Fibroblast of mammary gland (primary cell): ENCODE measurements around the gene GTPBP3.

Experiments
- DNase-seq: peaks from one replicate; pipeline ENCODE4 v3.0.0-alpha.2; 2010; ENCODE audit warnings: low read depth
- H3K4me3 ChIP-seq: 2 replicates; pipeline ENCODE4 v1.5.1; 2011; ENCODE audit warnings: low read depth, mild to moderate bottlenecking, low read length, moderate library complexity; ENCODE audit not compliant: control insufficient read depth
- TF ChIP-seq, protein P1 (sequence below): conservative IDR thresholded peaks from 2 replicates; pipeline ENCODE4 v1.5.1; 2011; ENCODE audit warnings: low read depth, low read length, inconsistent platforms; ENCODE audit not compliant: control insufficient read depth, insufficient read depth

Gene GTPBP3

DNA sequence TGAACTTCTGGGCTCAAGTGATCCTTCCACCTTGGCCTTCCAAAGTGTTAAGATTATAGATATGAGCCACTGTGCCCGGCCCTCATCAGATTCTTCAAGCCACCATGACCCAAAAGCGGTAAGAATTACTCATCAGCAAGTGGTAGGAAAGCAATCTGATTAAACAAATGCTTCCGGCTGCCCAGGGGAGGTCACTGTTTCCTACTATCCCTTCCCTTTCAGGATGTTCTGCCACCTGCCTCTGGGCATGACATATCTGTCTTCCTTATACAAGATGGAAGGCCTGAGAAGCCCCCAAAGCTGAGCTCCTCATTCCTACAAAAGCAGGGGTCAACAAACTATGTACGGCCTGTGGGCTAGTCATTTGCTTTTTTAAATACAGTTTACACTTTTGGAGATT lies 41.1 kb upstream of the GTPBP3 start:
- H3K4me3 ChIP-seq = no peak overlapping the region
- TF ChIP-seq, protein P1, sequence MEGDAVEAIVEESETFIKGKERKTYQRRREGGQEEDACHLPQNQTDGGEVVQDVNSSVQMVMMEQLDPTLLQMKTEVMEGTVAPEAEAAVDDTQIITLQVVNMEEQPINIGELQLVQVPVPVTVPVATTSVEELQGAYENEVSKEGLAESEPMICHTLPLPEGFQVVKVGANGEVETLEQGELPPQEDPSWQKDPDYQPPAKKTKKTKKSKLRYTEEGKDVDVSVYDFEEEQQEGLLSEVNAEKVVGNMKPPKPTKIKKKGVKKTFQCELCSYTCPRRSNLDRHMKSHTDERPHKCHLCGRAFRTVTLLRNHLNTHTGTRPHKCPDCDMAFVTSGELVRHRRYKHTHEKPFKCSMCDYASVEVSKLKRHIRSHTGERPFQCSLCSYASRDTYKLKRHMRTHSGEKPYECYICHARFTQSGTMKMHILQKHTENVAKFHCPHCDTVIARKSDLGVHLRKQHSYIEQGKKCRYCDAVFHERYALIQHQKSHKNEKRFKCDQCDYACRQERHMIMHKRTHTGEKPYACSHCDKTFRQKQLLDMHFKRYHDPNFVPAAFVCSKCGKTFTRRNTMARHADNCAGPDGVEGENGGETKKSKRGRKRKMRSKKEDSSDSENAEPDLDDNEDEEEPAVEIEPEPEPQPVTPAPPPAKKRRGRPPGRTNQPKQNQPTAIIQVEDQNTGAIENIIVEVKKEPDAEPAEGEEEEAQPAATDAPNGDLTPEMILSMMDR = no peak
- DNase-seq = peak; percentile 30

DNA sequence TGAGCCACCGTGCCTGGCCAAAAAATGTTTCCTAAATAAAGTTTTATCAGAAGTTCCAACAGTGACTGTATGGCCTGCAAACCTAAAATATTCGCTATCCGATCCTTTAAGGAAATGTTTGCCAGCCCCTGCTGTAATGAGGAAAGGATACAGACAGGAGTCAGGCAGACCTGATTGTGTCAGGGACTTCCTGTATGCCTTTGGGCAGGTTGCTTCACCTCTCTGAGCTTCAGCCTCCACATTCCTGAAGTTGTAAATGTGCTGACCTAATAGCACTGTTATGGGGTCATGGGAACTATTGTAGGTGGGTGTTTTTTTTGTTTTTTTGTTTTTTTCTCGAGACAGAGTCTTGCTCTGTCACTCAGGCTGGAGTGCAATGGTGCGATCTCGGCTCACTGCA lies 40.4 kb upstream of the GTPBP3 start:
- TF ChIP-seq, protein P1 = no peak
- no peak for DNase-seq
- H3K4me3 ChIP-seq = no peak overlapping the region

DNA sequence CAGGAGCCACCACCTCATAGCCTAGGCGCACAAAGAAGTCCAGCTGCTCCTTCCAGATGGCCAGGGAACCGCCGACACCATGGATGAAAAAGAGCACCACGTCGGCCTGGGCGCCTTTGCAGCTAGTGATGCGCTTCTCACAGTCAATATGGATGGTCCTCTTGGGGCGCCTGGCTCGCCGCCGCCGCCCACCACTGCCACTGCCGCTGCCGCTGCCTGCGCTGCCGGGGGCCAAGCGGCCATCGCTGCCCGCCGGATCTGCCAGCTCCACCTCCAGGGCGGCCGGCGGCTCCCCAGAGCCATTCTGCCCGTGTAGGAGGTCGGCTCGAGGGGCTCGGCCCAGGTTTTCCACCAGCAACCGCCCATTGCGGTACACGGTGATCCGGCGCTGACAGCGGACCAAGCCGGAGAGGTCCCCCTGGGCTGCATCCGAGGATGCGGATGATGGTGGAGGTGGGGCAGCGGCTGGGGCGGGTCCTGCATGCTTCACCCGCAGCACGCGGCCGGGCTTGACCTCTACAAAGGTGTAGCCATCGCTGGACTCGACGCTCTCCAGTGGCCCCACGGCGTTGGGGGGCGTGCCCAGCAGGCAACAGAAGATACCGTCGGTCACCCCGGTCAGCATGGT lies 36.2 kb upstream of the GTPBP3 start:
- no peak overlapping the region for H3K4me3 ChIP-seq
- TF ChIP-seq, protein P1 = no peak
- no peak for DNase-seq

DNA sequence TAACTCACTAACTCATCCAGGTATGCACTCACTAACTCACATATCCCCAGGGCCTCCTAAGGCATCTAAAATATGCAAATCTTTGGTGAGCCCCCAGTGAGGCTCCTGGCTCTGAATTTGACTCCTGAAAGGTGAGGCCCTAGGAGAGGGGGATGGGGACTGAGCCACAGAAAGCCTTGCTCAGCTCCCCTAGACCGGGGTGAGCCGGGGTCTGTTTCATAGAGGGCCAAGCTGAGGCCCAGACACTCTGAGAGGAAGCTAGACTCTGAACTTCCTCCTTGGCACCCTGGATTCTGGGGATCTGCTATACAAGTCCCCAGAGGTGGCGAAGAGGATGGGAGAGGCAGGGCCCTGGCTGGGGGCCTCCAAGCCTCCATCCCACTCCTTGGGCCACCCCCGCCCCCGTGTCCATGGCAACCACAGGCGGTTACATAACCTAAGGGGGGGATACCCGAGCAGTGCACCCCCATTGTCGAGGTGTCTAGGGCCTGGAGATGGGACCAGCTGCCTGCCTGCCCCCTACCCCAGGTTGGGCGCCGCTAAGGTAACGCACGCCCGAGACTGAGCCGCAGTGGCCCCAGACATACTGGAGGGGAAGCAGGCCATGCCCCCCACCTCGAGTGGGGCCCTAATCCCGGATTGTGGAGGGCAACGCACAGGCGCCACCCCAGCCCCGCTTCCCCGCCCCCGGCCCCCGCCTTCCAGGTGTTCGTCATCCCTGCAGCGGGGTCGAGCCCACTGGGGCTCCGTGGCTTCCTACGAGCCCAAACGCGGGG lies 34.8 kb upstream of the GTPBP3 start:
- no peak for DNase-seq
- peak overlapping the region; percentile 62 for H3K4me3 ChIP-seq
- TF ChIP-seq, protein P1 = no peak

DNA sequence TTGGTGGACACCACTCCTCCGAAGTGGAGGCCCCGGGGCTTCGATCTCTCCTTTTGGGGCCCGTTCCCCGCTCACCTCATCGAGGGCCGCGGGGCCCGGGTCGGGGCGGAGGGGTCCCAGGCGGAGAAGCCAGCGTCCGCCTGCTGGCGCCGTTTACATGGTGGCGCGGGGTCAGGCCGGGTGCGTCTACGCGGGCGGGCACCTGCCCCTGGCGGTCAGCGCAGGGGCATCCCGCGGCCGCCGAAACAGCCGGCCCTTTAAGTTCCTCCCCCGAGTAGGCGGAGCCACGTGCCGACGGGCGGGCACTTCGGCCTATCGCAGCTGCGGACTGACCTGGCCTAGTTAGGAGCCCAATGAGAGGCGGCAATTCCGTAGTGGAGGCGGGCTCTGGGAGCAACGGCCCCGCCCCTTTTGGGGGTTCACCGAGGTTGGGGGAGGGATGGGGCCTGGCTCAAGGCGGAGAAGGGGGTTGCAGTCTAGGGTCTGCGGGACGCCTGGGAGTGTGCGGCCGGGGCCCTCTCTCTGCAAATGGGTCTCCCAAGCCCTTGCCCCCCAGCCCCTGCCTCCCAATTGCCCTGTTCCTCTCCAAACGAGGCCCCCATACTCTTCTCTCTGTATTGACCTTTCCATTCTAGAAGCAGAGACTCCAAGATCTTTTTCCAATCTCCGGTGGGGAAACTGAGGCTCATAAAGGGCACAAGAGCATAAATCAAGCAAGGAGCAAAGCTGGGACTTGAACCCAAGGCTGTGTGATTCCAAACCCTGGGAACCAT lies 34.0 kb upstream of the GTPBP3 start, which contains the start of gene ABHD8:
ABHD8 (minus strand) TSS at position 259 of the 773 bp plus-strand sequence. CDS start 1,809 bp downstream, outside the sequence.
- H3K4me3 ChIP-seq = peak within 1 kb of the TSS; percentile 62
- TF ChIP-seq, protein P1 = no peak
- DNase-seq = peak; percentile 94

DNA sequence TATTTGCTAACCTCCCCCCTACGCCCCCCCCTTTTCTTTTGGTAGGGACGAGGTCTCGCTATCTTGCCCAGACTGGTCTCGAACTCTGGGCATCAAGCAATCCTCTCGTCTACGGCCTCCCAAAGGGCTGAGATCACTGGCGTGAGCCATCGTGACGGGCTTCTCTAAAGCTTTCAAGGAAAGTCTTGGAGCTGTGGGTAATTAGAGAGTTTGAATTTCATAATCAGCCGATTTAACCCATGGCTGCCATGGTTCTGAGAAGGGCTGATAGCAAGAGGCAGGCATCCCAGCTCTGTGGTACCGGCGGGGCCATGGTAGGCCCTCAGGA lies 33.4 kb upstream of the GTPBP3 start:
- no peak overlapping the region for H3K4me3 ChIP-seq
- TF ChIP-seq, protein P1 = no peak
- DNase-seq = peak; percentile 40
